Tibial nerve (tissue), 4 donors: ENCODE data around the gene PRKG1. TPM values are rescaled to one million over a fixed set of nuclear protein-coding genes. Genes with fewer than 3 reads are reported as not detected.

Source experiments
- DNase-seq, 2 donors: peaks; one replicate each; pipeline ENCODE4 v3.0.0-alpha.2; 2019; ENCODE audit warnings: low spot score in 2 of 2
- H3K27ac ChIP-seq, 4 donors: fragments of 200-600 bp; sonication (generic) in 3 of 4; one replicate each; pipeline ENCODE4 v1.5.1; 2017 to 2019; ENCODE audit warnings: mild to moderate bottlenecking in 1 of 4
- H3K27me3 ChIP-seq, 2 donors: fragments of 200-600 bp; sonication (generic) in 1 of 2; one replicate each; pipeline versions ENCODE4 v1.5.1 to v1.6.0; 2017 to 2019
- H3K36me3 ChIP-seq, 3 donors: fragments of 200-600 bp; sonication (generic); one replicate each; pipeline ENCODE4 v1.5.1; 2018 to 2019
- H3K4me1 ChIP-seq, 4 donors: fragments of 200-600 bp; sonication (generic) in 3 of 4; one replicate each; pipeline ENCODE4 v1.5.1; 2017 to 2019
- H3K4me3 ChIP-seq, 4 donors: fragments of 200-600 bp; sonication (generic) in 3 of 4; one replicate each; pipeline ENCODE4 v1.5.1; 2017 to 2019; ENCODE audit warnings: mild to moderate bottlenecking in 1 of 4, moderate library complexity in 1 of 4
- H3K9me3 ChIP-seq, 4 donors: fragments of 200-600 bp; sonication (generic) in 3 of 4; one replicate each; pipeline ENCODE4 v1.5.1; 2017 to 2019
- CTCF ChIP-seq, 5 experiments: fragments of 200-600 bp in 3 of 5; fragments of 450-650 bp in 2 of 5; sonication (generic) in 3 of 5; IDR thresholded peaks; one replicate each; pipeline ENCODE4 v1.5.1; 2016 to 2019; ENCODE audit warnings: antibody characterized with exemption in 5 of 5, mild to moderate bottlenecking in 3 of 5, moderate library complexity in 2 of 5
- EP300 ChIP-seq, 2 donors: sonication (generic); formaldehyde crosslinking; IDR thresholded peaks; one replicate each; pipeline ENCODE4 v1.6.1; 2017; ENCODE audit warnings: antibody characterized with exemption in 2 of 2, mild to moderate bottlenecking in 1 of 2
- POLR2A ChIP-seq, 2 donors: fragments of 450-650 bp; IDR thresholded peaks; one replicate each; pipeline ENCODE4 v1.6.1; 2017; ENCODE audit warnings: antibody characterized with exemption in 2 of 2, mild to moderate bottlenecking in 2 of 2, moderate library complexity in 2 of 2
- WGBS, 2 donors: methylation state at CpG; one replicate each; pipeline ENCODE4 v1.1.5; 2018; 5-methylcytosine and 5-hydroxymethylcytosine counted together
- total RNA-seq, 4 donors: library from RNA; depleted of rRNA; stranded (reverse); fragments of >200 nt; gene quantifications; one replicate each; pipeline ENCODE4 v1.1.0, GENCODE V29; 2016

PRKG1 gene
- total RNA-seq, 4 donors from 2014 or later, result 8.7 to 35.0 (median 14.8) TPM

- Histone ChIP-seq H3K4me3 (no peak overlapping the region), H3K27ac (no peak overlapping the region), H3K9me3 (no peaks in the 10 kb centered on the region), H3K27me3 (no peaks in the 10 kb centered on the region), H3K36me3 (no peaks in the 10 kb centered on the region), H3K4me1 (no peaks in the 10 kb centered on the region)
- no peak for DNase-seq
- no peak for TF ChIP-seq EP300 (IDR thresholded peaks at IDR 0.05)
- no peak for TF ChIP-seq CTCF (IDR thresholded peaks at IDR 0.05)
- TF ChIP-seq POLR2A (IDR thresholded peaks at IDR 0.05), result no peak
These were observed 830.7 kb downstream of the PRKG1 start for GRCh38 chr10:51905032-51905431.

GRCh38 chr10:51907361-51907760, 833.1 kb downstream of the PRKG1 start:
- Histone ChIP-seq H3K27ac (no peak overlapping the region), H3K9me3 (no peaks in the 10 kb centered on the region), H3K4me1 (no peaks in the 10 kb centered on the region), H3K27me3 (no peaks in the 10 kb centered on the region), H3K36me3 (no peaks in the 10 kb centered on the region), H3K4me3 (no peak overlapping the region)
- TF ChIP-seq POLR2A (IDR thresholded peaks at IDR 0.05) (no peak), EP300 (IDR thresholded peaks at IDR 0.05) (peak in 1 of 2 donors; percentile 7)
- WGBS, 2 donors, result 21 to 30% methylated on average over 2 of the region's 2 CpGs
- no peak for DNase-seq

GRCh38 chr10:51910189-51910588, 835.9 kb downstream of the PRKG1 start:
- peak overlapping the region in 1 of 4 donors; percentile 28 for H3K27ac ChIP-seq
- no peaks in the 10 kb centered on the region for H3K9me3 ChIP-seq

GRCh38 chr10:51910596-51910995, 836.3 kb downstream of the PRKG1 start:
- 61% methylated on average over 3 of the region's 3 CpGs for WGBS, 2 donors
- Histone ChIP-seq H3K9me3 (no peaks in the 10 kb centered on the region), H3K27me3 (no peaks in the 10 kb centered on the region), H3K4me3 (no peak overlapping the region), H3K36me3 (no peaks in the 10 kb centered on the region), H3K27ac (peak overlapping the region in 1 of 4 donors; percentile 28), H3K4me1 (no peaks in the 10 kb centered on the region)
- no peak for DNase-seq
- TF ChIP-seq EP300 (IDR thresholded peaks at IDR 0.05), result no peak
- no peak for TF ChIP-seq CTCF (IDR thresholded peaks at IDR 0.05)
- TF ChIP-seq POLR2A (IDR thresholded peaks at IDR 0.05), result no peak

More at GRCh38 chr10:51910189-51910588, 835.9 kb downstream of the PRKG1 start:
- TF ChIP-seq CTCF (IDR thresholded peaks at IDR 0.05) (no peak), POLR2A (IDR thresholded peaks at IDR 0.05) (no peak), EP300 (IDR thresholded peaks at IDR 0.05) (no peak)
- no peaks in the 10 kb centered on the region for H3K27me3 ChIP-seq
- DNase-seq, result no peak
- H3K4me1 ChIP-seq, result no peaks in the 10 kb centered on the region
- H3K4me3 ChIP-seq, result no peak overlapping the region
- H3K36me3 ChIP-seq, result no peaks in the 10 kb centered on the region

- Histone ChIP-seq H3K4me1 (no peaks in the 10 kb centered on the region), H3K27me3 (no peaks in the 10 kb centered on the region), H3K27ac (no peak overlapping the region), H3K4me3 (no peak overlapping the region), H3K36me3 (no peaks in the 10 kb centered on the region), H3K9me3 (no peaks in the 10 kb centered on the region)
- WGBS, 2 donors, result 52 to 54% methylated on average over 2 of the region's 2 CpGs
- TF ChIP-seq CTCF (IDR thresholded peaks at IDR 0.05) (no peak), POLR2A (IDR thresholded peaks at IDR 0.05) (no peak), EP300 (IDR thresholded peaks at IDR 0.05) (no peak)
- DNase-seq, result no peak
These were observed 837.4 kb downstream of the PRKG1 start for GRCh38 chr10:51911723-51912122.

GRCh38 chr10:51915031-51915542, 840.8 kb downstream of the PRKG1 start:
- Histone ChIP-seq H3K9me3 (no peaks in the 10 kb centered on the region), H3K4me3 (no peak overlapping the region), H3K4me1 (no peaks in the 10 kb centered on the region), H3K27me3 (no peaks in the 10 kb centered on the region), H3K36me3 (no peaks in the 10 kb centered on the region), H3K27ac (no peak overlapping the region)
- 82 to 87% methylated on average over 1 of the region's 1 CpG for WGBS, 2 donors
- no peak for DNase-seq
- TF ChIP-seq CTCF (IDR thresholded peaks at IDR 0.05) (no peak), EP300 (IDR thresholded peaks at IDR 0.05) (no peak), POLR2A (IDR thresholded peaks at IDR 0.05) (no peak)
